Measurements from ENCODE around the gene GRHPR.

GRCh38 chr9:37385286-37385685, 37.2 kb upstream of the GRHPR start:
- TF ChIP-seq POLR2AphosphoS5 (IDR thresholded peaks at IDR 0.05), result no peak
- no peak for TF ChIP-seq REST (IDR thresholded peaks at IDR 0.05; ENCODE audit: borderline replicate concordance)
- TF ChIP-seq CTCF (IDR thresholded peaks at IDR 0.05; ENCODE audit: poor library complexity, severe bottlenecking), result no peak
- TF ChIP-seq MXI1 (conservative IDR thresholded peaks at IDR 0.05; ENCODE audit: poor library complexity, severe bottlenecking), result no peak
- no peak for TF ChIP-seq RAD21 (conservative IDR thresholded peaks at IDR 0.05)
